ENCODE data around the gene SARS1.
A peak's percentile ranks its signal among the peaks of the same experiment; 100 is the strongest.

SARS1 gene

GRCh38 chr1:109263597-109264378 lies 50.1 kb downstream of the SARS1 start:
- peak; percentile 30 to 36 for DNase-seq

DNA sequence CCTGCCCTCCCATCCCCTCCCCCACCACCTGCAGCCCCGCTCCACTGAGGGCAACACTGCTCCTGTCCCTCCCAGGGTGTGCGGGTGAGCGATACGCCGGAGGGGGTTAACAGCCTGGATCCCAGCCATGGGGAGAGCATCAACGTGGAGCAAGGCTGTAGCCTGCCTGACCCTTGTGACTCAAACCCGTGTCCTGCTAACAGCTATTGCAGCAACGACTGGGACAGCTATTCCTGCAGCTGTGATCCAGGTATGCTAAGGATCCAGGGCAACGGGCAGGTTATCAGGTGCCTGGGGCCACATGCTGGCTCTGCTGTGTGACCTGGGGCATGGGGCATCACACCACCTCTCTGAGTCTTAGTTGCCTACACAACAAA lies 50.6 kb downstream of the SARS1 start:
- DNase-seq, result no peak

DNA sequence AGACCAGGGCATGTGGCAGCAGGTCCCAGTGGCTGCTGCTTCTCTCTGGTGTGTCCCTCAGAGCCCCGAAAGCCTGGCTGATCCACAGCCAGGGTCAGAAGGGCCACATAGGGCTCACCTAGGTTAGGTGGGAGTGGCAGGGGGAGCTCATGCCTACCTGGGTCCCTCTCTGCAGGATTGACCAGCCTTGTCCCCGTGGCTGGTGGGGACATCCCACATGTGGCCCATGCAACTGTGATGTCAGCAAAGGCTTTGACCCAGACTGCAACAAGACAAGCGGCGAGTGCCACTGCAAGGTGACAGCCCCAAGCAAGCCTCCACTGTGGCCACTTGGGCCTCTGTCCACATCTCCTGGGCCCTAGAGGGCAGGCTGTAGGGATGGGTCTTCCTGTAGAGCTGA lies 51.3 kb downstream of the SARS1 start:
- DNase-seq, result no peak

GRCh38 chr1:109265741-109266330 lies 52.1 kb downstream of the SARS1 start:
- no peak for DNase-seq

- no peak for DNase-seq
These were observed 53.2 kb downstream of the SARS1 start for GRCh38 chr1:109266965-109267364.

GRCh38 chr1:109267743-109268300 lies 54.1 kb downstream of the SARS1 start:
- DNase-seq, result no peak

DNA sequence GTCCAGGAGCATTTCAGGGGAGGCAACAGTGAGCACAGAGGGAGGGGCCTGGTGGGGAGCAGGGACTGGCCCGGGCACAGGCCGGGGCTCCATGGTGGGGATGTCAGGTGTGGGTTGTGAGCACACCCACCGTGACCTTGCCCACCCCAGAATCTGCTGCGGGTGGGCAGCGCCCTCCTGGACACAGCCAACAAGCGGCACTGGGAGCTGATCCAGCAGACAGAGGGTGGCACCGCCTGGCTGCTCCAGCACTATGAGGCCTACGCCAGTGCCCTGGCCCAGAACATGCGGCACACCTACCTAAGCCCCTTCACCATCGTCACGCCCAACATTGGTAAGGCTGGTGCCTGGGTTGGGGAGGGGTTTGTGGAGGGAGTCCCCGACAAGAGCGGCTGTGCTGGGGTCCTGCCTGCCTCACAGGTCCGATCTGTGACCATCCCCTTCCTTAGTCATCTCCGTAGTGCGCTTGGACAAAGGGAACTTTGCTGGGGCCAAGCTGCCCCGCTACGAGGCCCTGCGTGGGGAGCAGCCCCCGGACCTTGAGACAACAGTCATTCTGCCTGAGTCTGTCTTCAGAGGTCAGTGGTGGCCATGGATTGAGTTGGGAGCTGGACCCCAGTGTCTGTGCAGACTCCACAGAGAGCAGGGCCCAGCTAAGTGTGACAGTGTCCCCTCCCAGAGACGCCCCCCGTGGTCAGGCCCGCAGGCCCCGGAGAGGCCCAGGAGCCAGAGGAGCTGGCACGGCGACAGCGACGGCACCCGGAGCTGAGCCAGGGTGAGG lies 54.9 kb downstream of the SARS1 start:
- no peak for DNase-seq

GRCh38 chr1:109269212-109269980 lies 55.7 kb downstream of the SARS1 start:
- DNase-seq, result no peak

DNA sequence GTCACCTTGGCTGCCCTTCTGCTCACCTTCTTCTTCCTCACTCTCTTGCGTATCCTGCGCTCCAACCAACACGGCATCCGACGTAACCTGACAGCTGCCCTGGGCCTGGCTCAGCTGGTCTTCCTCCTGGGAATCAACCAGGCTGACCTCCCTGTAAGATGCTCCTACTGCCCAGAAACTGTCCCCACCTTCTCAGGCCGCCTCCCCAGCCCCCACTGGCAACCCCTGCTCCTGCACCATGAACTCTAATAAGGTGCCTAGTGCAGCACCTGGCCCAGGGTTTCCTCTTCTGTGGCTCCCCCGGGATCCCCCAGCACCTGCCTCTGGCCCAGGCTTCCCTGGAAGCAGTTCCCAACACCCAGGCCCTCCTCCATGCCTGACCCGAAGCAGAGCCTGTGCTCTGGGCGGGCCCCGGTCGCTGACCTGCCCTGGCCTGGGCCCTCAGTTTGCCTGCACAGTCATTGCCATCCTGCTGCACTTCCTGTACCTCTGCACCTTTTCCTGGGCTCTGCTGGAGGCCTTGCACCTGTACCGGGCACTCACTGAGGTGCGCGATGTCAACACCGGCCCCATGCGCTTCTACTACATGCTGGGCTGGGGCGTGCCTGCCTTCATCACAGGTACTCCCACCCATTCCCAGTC lies 56.4 kb downstream of the SARS1 start:
- no peak for DNase-seq

DNA sequence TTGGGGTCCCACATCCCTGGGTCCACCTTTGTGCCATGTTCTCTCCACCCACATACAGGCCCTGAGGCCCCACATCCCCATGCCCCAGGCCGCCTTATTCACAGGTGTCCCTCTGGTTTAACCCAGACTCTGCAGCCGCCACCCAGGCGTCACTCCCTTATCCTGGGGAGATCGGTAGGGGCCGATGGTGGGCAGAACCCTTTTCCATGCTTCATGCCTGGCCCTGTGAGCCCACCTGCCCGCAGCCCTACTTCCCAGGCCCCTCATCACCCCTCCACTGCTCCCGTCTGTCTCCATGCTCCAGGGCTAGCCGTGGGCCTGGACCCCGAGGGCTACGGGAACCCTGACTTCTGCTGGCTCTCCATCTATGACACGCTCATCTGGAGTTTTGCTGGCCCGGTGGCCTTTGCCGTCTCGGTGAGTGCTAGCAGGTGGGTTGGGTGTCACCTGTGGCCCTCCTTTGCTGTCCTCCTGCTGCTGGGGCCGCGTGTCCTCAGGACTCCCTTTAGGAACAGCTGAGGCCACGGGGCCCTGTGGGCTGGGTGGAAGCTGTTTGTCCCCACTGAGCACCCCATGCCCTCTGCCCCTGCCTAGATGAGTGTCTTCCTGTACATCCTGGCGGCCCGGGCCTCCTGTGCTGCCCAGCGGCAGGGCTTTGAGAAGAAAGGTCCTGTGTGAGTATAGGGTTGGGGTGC lies 57.1 kb downstream of the SARS1 start:
- no peak for DNase-seq

- no peak for DNase-seq
These were observed 57.7 kb downstream of the SARS1 start for GRCh38 chr1:109271458-109271857.

GRCh38 chr1:109272021-109272799 lies 58.5 kb downstream of the SARS1 start:
- DNase-seq, result no peak

DNA sequence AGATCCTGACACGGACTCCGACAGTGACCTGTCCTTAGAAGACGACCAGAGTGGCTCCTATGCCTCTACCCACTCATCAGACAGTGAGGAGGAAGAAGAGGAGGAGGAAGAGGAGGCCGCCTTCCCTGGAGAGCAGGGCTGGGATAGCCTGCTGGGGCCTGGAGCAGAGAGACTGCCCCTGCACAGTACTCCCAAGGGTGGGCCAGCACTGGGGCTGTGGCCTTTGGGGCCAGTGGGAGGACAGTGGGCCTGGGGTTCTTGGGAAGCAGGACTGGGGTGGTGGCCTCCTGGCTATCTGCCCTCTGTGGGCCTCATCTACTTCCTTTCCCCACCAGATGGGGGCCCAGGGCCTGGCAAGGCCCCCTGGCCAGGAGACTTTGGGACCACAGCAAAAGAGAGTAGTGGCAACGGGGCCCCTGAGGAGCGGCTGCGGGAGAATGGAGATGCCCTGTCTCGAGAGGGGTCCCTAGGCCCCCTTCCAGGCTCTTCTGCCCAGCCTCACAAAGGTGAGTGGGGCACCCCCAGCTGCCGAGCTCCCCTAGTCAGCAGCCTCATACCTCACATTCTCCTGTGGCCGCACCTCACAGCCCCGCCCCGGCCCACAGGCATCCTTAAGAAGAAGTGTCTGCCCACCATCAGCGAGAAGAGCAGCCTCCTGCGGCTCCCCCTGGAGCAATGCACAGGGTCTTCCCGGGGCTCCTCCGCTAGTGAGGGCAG lies 59.3 kb downstream of the SARS1 start:
- DNase-seq, result no peak

- peak in 1 of 2 donors; percentile 2 for DNase-seq
These were observed 60.0 kb downstream of the SARS1 start for GRCh38 chr1:109273570-109274288.

DNA sequence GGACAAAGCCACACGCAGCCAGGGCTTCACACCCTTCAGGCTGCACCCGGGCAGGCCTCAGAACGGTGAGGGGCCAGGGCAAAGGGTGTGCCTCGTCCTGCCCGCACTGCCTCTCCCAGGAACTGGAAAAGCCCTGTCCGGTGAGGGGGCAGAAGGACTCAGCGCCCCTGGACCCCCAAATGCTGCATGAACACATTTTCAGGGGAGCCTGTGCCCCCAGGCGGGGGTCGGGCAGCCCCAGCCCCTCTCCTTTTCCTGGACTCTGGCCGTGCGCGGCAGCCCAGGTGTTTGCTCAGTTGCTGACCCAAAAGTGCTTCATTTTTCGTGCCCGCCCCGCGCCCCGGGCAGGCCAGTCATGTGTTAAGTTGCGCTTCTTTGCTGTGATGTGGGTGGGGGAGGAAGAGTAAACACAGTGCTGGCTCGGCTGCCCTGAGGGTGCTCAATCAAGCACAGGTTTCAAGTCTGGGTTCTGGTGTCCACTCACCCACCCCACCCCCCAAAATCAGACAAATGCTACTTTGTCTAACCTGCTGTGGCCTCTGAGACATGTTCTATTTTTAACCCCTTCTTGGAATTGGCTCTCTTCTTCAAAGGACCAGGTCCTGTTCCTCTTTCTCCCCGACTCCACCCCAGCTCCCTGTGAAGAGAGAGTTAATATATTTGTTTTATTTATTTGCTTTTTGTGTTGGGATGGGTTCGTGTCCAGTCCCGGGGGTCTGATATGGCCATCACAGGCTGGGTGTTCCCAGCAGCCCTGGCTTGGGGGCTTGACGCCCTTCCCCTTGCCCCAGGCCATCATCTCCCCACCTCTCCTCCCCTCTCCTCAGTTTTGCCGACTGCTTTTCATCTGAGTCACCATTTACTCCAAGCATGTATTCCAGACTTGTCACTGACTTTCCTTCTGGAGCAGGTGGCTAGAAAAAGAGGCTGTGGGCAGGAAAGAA lies 61.1 kb downstream of the SARS1 start:
- no peak for DNase-seq

DNA sequence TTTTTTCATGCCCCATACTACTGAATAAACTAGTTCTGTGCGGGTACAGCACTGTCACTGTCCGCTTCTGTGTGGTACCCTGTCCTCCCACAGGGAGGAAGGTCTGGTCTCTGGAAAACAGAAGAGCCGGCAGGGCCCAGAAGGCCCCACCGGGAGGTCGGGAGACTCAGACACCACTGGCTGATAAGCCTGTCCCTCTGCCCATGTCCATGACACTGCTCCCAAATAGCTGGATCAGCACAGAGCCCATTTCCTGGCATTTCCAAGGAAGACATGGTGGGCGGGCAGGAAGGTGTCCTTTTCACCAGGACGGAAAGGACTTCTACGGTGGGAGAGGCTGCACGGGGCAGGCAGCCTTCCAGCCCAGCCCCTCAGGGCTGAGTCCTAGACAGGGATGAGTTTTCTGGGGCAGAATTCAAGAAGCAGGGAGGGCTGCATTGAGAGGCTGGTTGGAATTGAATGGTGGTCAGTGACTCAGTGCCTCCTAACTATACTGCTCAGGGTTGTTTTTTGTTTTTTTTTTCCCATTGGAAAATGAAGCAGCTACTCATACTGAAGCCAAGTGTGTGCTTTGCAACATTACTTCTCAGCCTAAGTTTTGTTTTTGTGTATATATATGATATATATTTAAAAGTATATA lies 62.1 kb downstream of the SARS1 start:
- no peak for DNase-seq

- peak; percentile 13 to 28 for DNase-seq
These were observed 63.9 kb downstream of the SARS1 start for GRCh38 chr1:109277434-109278204.
